H1 (cell line): ENCODE measurements around the gene CCDC71. TPM values are rescaled to one million over a fixed set of nuclear protein-coding genes. Genes with fewer than 3 reads are reported as not detected.
A peak's percentile ranks its signal among the peaks of the same experiment; 100 is the strongest.

Source experiments
- ASH2L ChIP-seq: fragments of 200-600, 300-600 bp; sonication (generic); IDR thresholded peaks from one replicate; pipeline ENCODE4 v1.7.1; 2017; ENCODE audit warnings: low read length
- CBX5 ChIP-seq: fragments of 300-800, 300-1000 bp; sonication (generic); IDR thresholded peaks from 2 replicates; pipeline ENCODE4 v1.7.1; 2016; ENCODE audit warnings: antibody characterized with exemption, low read length, low read depth
- CHD2 ChIP-seq: IDR thresholded peaks from 2 replicates; pipeline ENCODE4 v1.6.1; 2012; ENCODE audit warnings: low read length, improper control_type of control experiment
- CTBP2 ChIP-seq: IDR thresholded peaks from 2 replicates; pipeline ENCODE4 v1.7.0; 2011; ENCODE audit warnings: borderline replicate concordance, mild to moderate bottlenecking, moderate library complexity, mixed read lengths, low read length; ENCODE audit not compliant: insufficient read depth, insufficient read length
- EGR1 ChIP-seq: IDR thresholded peaks from 2 replicates; pipeline ENCODE4 v1.6.1; 2011; ENCODE audit warnings: low read depth, low read length, borderline replicate concordance
- JUN ChIP-seq: IDR thresholded peaks from 2 replicates; pipeline ENCODE4 v1.6.1; 2011; ENCODE audit warnings: low read depth, mild to moderate bottlenecking, improper control_type of control experiment, low read length
- JUND ChIP-seq: IDR thresholded peaks from 2 replicates; pipeline ENCODE4 v1.6.1; 2011; ENCODE audit warnings: mild to moderate bottlenecking, improper control_type of control experiment, low read length
- MAFK ChIP-seq: IDR thresholded peaks from 2 replicates; pipeline ENCODE4 v1.6.1; 2012; ENCODE audit warnings: low read depth, mild to moderate bottlenecking, improper control_type of control experiment, low read length
- NRF1 ChIP-seq: IDR thresholded peaks from 2 replicates; pipeline ENCODE4 v1.6.1; 2011; ENCODE audit warnings: mild to moderate bottlenecking, low read depth, low read length, improper control_type of control experiment
- RAD21 ChIP-seq, 2 experiments: IDR thresholded peaks in 1 of 2; conservative IDR thresholded peaks in 1 of 2; 2 replicates each; pipeline ENCODE4 v1.6.1; 2011; ENCODE audit warnings: low read depth in 2 of 2, low read length in 2 of 2, improper control_type of control experiment in 1 of 2, inconsistent platforms in 1 of 2, mild to moderate bottlenecking in 1 of 2, moderate library complexity in 1 of 2
- RXRA ChIP-seq: IDR thresholded peaks from 2 replicates; pipeline ENCODE4 v1.6.1; 2011; ENCODE audit warnings: low read depth, mild to moderate bottlenecking, low read length, moderate library complexity; ENCODE audit not compliant: insufficient read depth
- SIX5 ChIP-seq: IDR thresholded peaks from 2 replicates; pipeline ENCODE4 v1.6.1; 2011; ENCODE audit warnings: mild to moderate bottlenecking, low read depth, low read length
- TAF7 ChIP-seq: optimal IDR thresholded peaks from 2 replicates; pipeline ENCODE3; 2011; ENCODE audit warnings: low read depth, mild to moderate bottlenecking, inconsistent platforms, low read length, moderate library complexity, borderline replicate concordance
- ZNF274 ChIP-seq: IDR thresholded peaks from 2 replicates; pipeline ENCODE4 v1.7.0; 2012; ENCODE audit warnings: low read length, borderline replicate concordance; ENCODE audit errors: extremely low read depth
- polyA plus RNA-seq, 7 experiments: library from polyadenylated mRNA; depleted of rRNA in 3 of 7; stranded (reverse) in 5 of 7; unstranded in 2 of 7; fragments of >200 nt in 5 of 7; fragments of 200-250 nt in 2 of 7; gene quantifications; 1 replicate in 5 of 7; 2 replicates in 1 of 7; 4 replicates in 1 of 7; pipeline versions ENCODE4 v1.2.1 to v1.2.3, GENCODE V29; 2011 to 2013; ENCODE audit warnings: missing spikeins in 2 of 7, mixed read lengths in 2 of 7
- total RNA-seq: library from RNA; stranded (reverse); fragmentation: NEBNext Ultra II Directional; extraction: Animal tissue kit (Norgen Biotek cat#: 25700); gene quantifications from 2 replicates; pipeline ENCODE4 v1.2.1, GENCODE V29; 2021
- TF ChIP-seq, protein P1 (sequence below): IDR thresholded peaks from 2 replicates; pipeline ENCODE4 v1.6.1; 2012; ENCODE audit warnings: inconsistent platforms

Gene CCDC71
- total and polyA plus RNA-seq, 2 of the 8 experiments (the other 6 are each of a cell fraction or from before 2014, with no cell fraction given), result 26.7 to 57.4 TPM

DNA sequence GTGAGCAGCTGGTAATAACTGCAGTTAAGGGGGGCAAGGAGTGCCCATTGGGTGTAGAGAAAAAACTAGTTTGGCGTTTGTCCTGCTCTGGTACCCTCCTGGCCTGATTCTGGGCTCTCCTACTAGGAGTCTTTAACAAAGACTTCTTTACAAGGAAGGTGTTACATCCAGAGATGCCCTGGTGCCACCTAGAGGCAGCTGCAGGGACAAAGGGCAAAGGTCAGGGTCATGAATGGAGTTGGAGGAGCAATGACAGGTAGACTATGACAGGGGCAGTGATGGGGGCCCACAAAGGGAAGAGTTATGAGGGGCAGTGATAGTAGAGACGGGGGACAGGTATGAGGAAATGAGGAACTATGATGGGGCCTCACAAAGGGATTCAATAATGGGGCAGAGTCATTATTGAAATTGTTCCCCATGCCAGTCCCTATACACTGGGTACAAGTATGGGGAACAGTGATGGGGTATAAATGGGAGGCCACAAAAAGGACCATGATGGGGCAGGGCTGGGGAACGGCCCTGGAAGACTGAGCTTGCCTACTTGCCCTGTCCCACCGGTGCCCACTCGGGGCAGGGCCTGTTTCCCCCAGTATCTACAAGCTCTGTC lies 7.9 kb downstream of the CCDC71 start (continued):
- no peak for TF ChIP-seq ZNF274
- no peak for TF ChIP-seq EGR1
- peak; percentile 85; the same call in 1 of the 2 replicates for TF ChIP-seq RXRA
- TF ChIP-seq CTBP2, result no peak
- TF ChIP-seq JUN, result no peak
- TF ChIP-seq, protein P1, sequence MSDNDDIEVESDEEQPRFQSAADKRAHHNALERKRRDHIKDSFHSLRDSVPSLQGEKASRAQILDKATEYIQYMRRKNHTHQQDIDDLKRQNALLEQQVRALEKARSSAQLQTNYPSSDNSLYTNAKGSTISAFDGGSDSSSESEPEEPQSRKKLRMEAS, result no peak
- TF ChIP-seq ASH2L, result no peak
- no peak for TF ChIP-seq MAFK
- no peak for TF ChIP-seq TAF7
- TF ChIP-seq RAD21 (IDR thresholded peaks at IDR 0.05 in 1 of 2, conservative IDR thresholded peaks at IDR 0.05 in 1 of 2; ENCODE audit: low read depth in 2 of 2, low read length in 2 of 2), result peak; percentile 77 to 86
- TF ChIP-seq CBX5, result no peak
- TF ChIP-seq CHD2, result peak; percentile 53; the same call in 1 of the 2 replicates
- TF ChIP-seq NRF1, result no peak
- TF ChIP-seq JUND, result no peak
- no peak for TF ChIP-seq SIX5
- TF ChIP-seq, all 59 proteins: peak for 5
